HCT116 (cell line): Measurements from ENCODE around the gene RGL4. TPM values are rescaled to one million over a fixed set of nuclear protein-coding genes. Genes with fewer than 3 reads are reported as not detected.
"Not testable (repeated sequence)": the region's sequence is repeated elsewhere in the genome, so short reads cannot be mapped to it uniquely, and the experiment has no call there.

Experiments
- ATAC-seq: fragments of 200-7000 bp; cut with Tn5 transposase; 2 replicates; pipeline ENCODE4 v1.9.1; 2020; ENCODE audit warnings: mild to moderate bottlenecking, moderate library complexity
- BruUV-seq: library from RNA; stranded (reverse); fragments of 400-500 nt; replicated peaks from 2 replicates; lab custom pipeline; 2021; lab: Mats Ljungman, UMichigan
- CTCF ChIA-PET: fragments of 300-600 bp; sonication (Branson Sonifier 250); formaldehyde crosslinking; loops from one replicate; lab custom pipeline; 2021; ENCODE audit warnings: antibody characterized with exemption; lab: Charles Lee
- POLR2A ChIA-PET: fragments of 300-600, 350-600 bp; sonication (Branson Sonifier 250); formaldehyde crosslinking; loops from one replicate; lab custom pipeline; 2021; ENCODE audit warnings: antibody characterized with exemption; lab: Charles Lee
- RAD21 ChIA-PET, 2 experiments: fragments of 300-600 bp; sonication (Branson Sonifier 250); formaldehyde crosslinking; loops; one replicate each; lab custom pipeline; 2023; ENCODE audit warnings: low total read pairs in 2 of 2; ENCODE audit not compliant: uncharacterized antibody in 2 of 2, unreplicated experiment in 2 of 2, low non-redundant PET in 1 of 2; lab: Charles Lee
- DNase-seq: peaks from one replicate; pipeline ENCODE4 v3.0.0-alpha.2; 2010; ENCODE audit warnings: low read depth, low spot score
- H2AFZ ChIP-seq: fragments of 200-600 bp; shearing (Covaris generic), sonication (generic); 2 replicates; pipeline ENCODE4 v1.6.1; 2017; ENCODE audit warnings: low read depth, mixed run types, mixed read lengths, antibody characterized with exemption, low read length; ENCODE audit not compliant: poor library complexity, severe bottlenecking
- H3K27ac ChIP-seq: 2 replicates; pipeline ENCODE4 v1.5.1; 2012; ENCODE audit warnings: low read depth, low read length
- H3K27me3 ChIP-seq: fragments of 200-600 bp; sonication (generic); 2 replicates; pipeline ENCODE4 v1.6.1; 2016; ENCODE audit warnings: mixed run types, low read length, mixed read lengths; ENCODE audit not compliant: insufficient read depth
- H3K36me3 ChIP-seq, 2 experiments: fragments of 200-500 bp in 1 of 2; fragments of 200-600 bp in 1 of 2; sonication (Bioruptor generic) in 1 of 2; sonication (generic) in 1 of 2; 2 replicates each; pipeline versions ENCODE4 v1.5.1 to v1.6.1; 2014 to 2016; ENCODE audit warnings: low read length in 2 of 2, inconsistent platforms in 1 of 2, mixed read lengths in 1 of 2, mixed run types in 1 of 2; ENCODE audit not compliant: insufficient read depth in 2 of 2, control insufficient read depth in 1 of 2
- H3K4me1 ChIP-seq, 2 experiments: fragments of 200-600 bp in 1 of 2; sonication (generic) in 1 of 2; 2 replicates each; pipeline versions ENCODE4 v1.5.1 to v1.6.1; 2012 to 2017; ENCODE audit warnings: low read length in 2 of 2, inconsistent platforms in 1 of 2, mild to moderate bottlenecking in 1 of 2, mixed read lengths in 1 of 2, mixed run types in 1 of 2, moderate library complexity in 1 of 2; ENCODE audit not compliant: insufficient read depth in 2 of 2, control insufficient read depth in 1 of 2
- H3K4me2 ChIP-seq: fragments of 200-600 bp; sonication (generic); 2 replicates; pipeline ENCODE4 v1.6.1; 2017; ENCODE audit warnings: mixed run types, low read length, mixed read lengths
- H3K4me3 ChIP-seq, 2 experiments: fragments of 200-600 bp in 1 of 2; sonication (generic) in 1 of 2; replicated peaks in 1 of 2; 2 replicates each; pipeline ENCODE4 v1.5.1; 2011 to 2016; ENCODE audit warnings: low read length in 2 of 2, control low read depth in 1 of 2, low read depth in 1 of 2, mild to moderate bottlenecking in 1 of 2, mixed read lengths in 1 of 2, mixed run types in 1 of 2
- H3K79me2 ChIP-seq: fragments of 200-600 bp; sonication (generic); 2 replicates; pipeline ENCODE4 v1.6.1; 2017; ENCODE audit warnings: mild to moderate bottlenecking, mixed run types, low read length, moderate library complexity, mixed read lengths; ENCODE audit not compliant: insufficient read depth
- H3K9ac ChIP-seq: fragments of 200-600 bp; sonication (generic); 2 replicates; pipeline ENCODE4 v1.6.1; 2016; ENCODE audit warnings: low read length, mixed read lengths
- H3K9me2 ChIP-seq: fragments of 200-600 bp; sonication (generic), shearing (Covaris generic); 2 replicates; pipeline ENCODE4 v1.6.1; 2017; ENCODE audit warnings: mixed run types, mild to moderate bottlenecking, moderate library complexity; ENCODE audit not compliant: insufficient read depth
- H3K9me3 ChIP-seq, 2 experiments: fragments of 200-500 bp in 1 of 2; fragments of 200-600 bp in 1 of 2; sonication (Bioruptor generic) in 1 of 2; sonication (generic) in 1 of 2; 2 replicates each; pipeline ENCODE4 v1.6.1; 2014 to 2017; ENCODE audit warnings: low read length in 2 of 2, mixed read lengths in 2 of 2, inconsistent platforms in 1 of 2, low read depth in 1 of 2, mild to moderate bottlenecking in 1 of 2, mixed run types in 1 of 2, moderate library complexity in 1 of 2; ENCODE audit not compliant: control insufficient read depth in 1 of 2, insufficient read depth in 1 of 2
- H4K20me1 ChIP-seq: fragments of 200-600 bp; sonication (generic), shearing (Covaris generic); 2 replicates; pipeline ENCODE4 v1.6.1; 2017; ENCODE audit warnings: mixed run types, mild to moderate bottlenecking, moderate library complexity; ENCODE audit not compliant: insufficient read depth
- EZH2 ChIP-seq: fragments of 200-600 bp; sonication (generic); IDR thresholded peaks from 2 replicates; pipeline ENCODE4 v1.6.1; 2017; ENCODE audit warnings: antibody characterized with exemption, mixed run types
- EZH2phosphoT487 ChIP-seq: fragments of 200-600 bp; IDR thresholded peaks from 2 replicates; pipeline ENCODE4 v1.6.1; 2018; ENCODE audit warnings: antibody characterized with exemption, borderline replicate concordance
- JUND ChIP-seq: IDR thresholded peaks from 2 replicates; pipeline ENCODE4 v1.6.1; 2012
- RAD21 ChIP-seq: IDR thresholded peaks from 2 replicates; pipeline ENCODE4 v1.6.1; 2012; ENCODE audit warnings: low read depth, mild to moderate bottlenecking
- REST ChIP-seq: IDR thresholded peaks from 2 replicates; pipeline ENCODE4 v1.6.1; 2012; ENCODE audit warnings: low read depth
- TCF7L2 ChIP-seq: IDR thresholded peaks from 2 replicates; pipeline ENCODE4 v1.7.0; 2011; ENCODE audit warnings: borderline replicate concordance, inconsistent platforms; ENCODE audit not compliant: insufficient read depth, insufficient read length; ENCODE audit errors: extremely low read depth
- intact Hi-C: fragments of 100-400 bp; cut with micrococcal nuclease; formaldehyde crosslinking; loops from 2 replicates; pipeline ENCODE4 v1.10.0; 2022
- total RNA-seq: library from RNA; stranded (reverse); gene quantifications from one replicate; pipeline ENCODE4 v1.2.1, GENCODE V29; 2021; ENCODE audit not compliant: unreplicated experiment
- TF ChIP-seq, protein P1 (sequence below): IDR thresholded peaks from 2 replicates; pipeline ENCODE4 v1.6.1; 2012
- TF ChIP-seq, protein P2 (sequence below): IDR thresholded peaks from 2 replicates; pipeline ENCODE4 v1.6.1; 2011; ENCODE audit warnings: mild to moderate bottlenecking, low read length, moderate library complexity; ENCODE audit not compliant: insufficient replicate concordance; ENCODE audit errors: extremely low read depth

Gene RGL4
- total RNA-seq, 1 experiment from 2014 or later = not detected

DNA sequence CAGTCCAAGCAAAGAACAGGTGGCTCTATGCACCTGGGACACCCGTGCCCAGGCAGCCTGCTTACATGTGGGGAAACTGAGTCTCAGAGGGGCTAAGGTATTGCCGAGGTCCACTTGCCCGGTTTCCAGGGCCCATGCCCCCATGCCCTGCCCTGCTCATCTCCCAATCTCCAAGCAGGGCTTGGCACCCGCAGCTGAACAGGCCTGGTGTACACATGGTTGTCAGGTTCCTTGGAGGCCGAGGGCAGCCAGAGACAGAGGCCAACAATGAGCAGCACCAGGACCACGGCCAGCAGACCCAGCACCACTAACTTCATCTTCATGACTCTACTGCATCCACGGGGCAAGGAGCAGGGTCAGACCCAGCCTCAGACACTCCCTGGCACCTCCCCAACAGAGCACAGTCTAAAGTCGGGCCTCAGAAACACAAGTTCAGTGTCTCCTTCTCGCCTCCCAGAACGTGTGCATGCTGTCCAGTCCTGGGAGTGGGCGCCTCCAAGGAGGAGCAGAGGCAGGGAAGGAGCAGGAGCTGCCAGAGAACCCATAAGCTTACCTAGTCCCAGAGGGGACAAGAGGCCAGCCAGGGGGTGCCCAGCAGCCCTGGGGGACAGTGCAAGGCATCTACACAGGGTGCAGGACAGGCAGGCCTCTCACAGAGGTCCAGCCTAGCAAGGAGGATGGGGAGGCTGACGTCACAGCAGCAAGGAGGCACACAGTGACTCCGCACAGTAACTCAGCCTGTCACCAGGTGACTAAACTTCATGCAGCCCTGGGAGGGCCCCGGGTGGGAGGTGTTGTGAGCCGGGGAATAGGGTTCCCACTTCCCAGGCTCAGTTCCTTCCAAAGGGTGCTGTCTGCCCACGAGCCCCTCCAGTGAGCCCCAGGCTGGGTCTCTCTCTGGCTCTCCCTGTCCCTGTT lies 20.2 kb upstream of the RGL4 start:
- Histone ChIP-seq H3K4me1 (no peaks in the 10 kb centered on the region), H3K4me2 (no peak overlapping the region), H3K9ac (no peak overlapping the region), H3K9me3 (no peaks in the 10 kb centered on the region), H3K36me3 (no peaks in the 10 kb centered on the region), H2AFZ (no peak overlapping the region), H3K79me2 (no peaks in the 10 kb centered on the region), H3K9me2 (no peaks in the 10 kb centered on the region), H3K4me3 (no peak overlapping the region), H3K27me3 (no peaks in the 10 kb centered on the region), H4K20me1 (no peaks in the 10 kb centered on the region), H3K27ac (no peak overlapping the region)
- ChIA-PET POLR2A (no interaction called here), CTCF (no interaction called here), RAD21 (no interaction called here)
- intact Hi-C loops = no loop called here
- BruUV-seq = no TSS peak
- ATAC-seq (no peak), DNase-seq (no peak)
- TF ChIP-seq EZH2phosphoT487 = no peak
- TF ChIP-seq JUND = no peak
- TF ChIP-seq RAD21 = no peak
- TF ChIP-seq, protein P1, sequence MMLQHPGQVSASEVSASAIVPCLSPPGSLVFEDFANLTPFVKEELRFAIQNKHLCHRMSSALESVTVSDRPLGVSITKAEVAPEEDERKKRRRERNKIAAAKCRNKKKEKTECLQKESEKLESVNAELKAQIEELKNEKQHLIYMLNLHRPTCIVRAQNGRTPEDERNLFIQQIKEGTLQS = no peak
- TF ChIP-seq, protein P2, sequence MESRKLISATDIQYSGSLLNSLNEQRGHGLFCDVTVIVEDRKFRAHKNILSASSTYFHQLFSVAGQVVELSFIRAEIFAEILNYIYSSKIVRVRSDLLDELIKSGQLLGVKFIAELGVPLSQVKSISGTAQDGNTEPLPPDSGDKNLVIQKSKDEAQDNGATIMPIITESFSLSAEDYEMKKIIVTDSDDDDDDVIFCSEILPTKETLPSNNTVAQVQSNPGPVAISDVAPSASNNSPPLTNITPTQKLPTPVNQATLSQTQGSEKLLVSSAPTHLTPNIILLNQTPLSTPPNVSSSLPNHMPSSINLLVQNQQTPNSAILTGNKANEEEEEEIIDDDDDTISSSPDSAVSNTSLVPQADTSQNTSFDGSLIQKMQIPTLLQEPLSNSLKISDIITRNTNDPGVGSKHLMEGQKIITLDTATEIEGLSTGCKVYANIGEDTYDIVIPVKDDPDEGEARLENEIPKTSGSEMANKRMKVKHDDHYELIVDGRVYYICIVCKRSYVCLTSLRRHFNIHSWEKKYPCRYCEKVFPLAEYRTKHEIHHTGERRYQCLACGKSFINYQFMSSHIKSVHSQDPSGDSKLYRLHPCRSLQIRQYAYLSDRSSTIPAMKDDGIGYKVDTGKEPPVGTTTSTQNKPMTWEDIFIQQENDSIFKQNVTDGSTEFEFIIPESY = no peak
- TF ChIP-seq EZH2 = no peak
- no peak for TF ChIP-seq TCF7L2
- no peak for TF ChIP-seq REST

GRCh38 chr22:23671387-23671786 lies 19.4 kb upstream of the RGL4 start:
- DNase-seq, H3K27me3 ChIP-seq, H3K79me2 ChIP-seq, H3K9me2 ChIP-seq, H3K4me2 ChIP-seq, H3K27ac ChIP-seq, BruUV-seq, intact Hi-C loops, H3K36me3 ChIP-seq, RAD21 ChIA-PET, POLR2A ChIA-PET, H2AFZ ChIP-seq, H3K9me3 ChIP-seq, H3K4me1 ChIP-seq, CTCF ChIA-PET, H3K4me3 ChIP-seq, H3K9ac ChIP-seq, H4K20me1 ChIP-seq: not testable (repeated sequence)
- 0 out of 2 replicates have a peak, but pooled peaks have one; percentile 17 for ATAC-seq
